GM23338 (cell line): ENCODE results near the gene ATF7IP.

Experiments used
- CREB1 ChIP-seq: fragments of 250-450 bp; sonication (Bioruptor Pico); IDR thresholded peaks from 2 replicates; pipeline ENCODE4 v1.5.0; 2020; ENCODE audit warnings: low read depth, mild to moderate bottlenecking, moderate library complexity
- EZH2 ChIP-seq: fragments of 200-600 bp; sonication (generic); IDR thresholded peaks from one replicate; pipeline ENCODE4 v1.8.0; 2017; ENCODE audit warnings: antibody characterized with exemption, mild to moderate bottlenecking, low read depth; ENCODE audit not compliant: unreplicated experiment
- EZH2phosphoT487 ChIP-seq: fragments of 200-600 bp; sonication (generic); IDR thresholded peaks from one replicate; pipeline ENCODE4 v1.8.1; 2018; ENCODE audit warnings: antibody characterized with exemption; ENCODE audit not compliant: unreplicated experiment
- TF ChIP-seq, protein P1 (sequence below), 2 experiments: fragments of 200-600 bp in 1 of 2; sonication (generic) in 1 of 2; conservative IDR thresholded peaks; 2 replicates each; pipeline versions ENCODE4 v1.5.1 to v1.6.1; 2016 to 2017; ENCODE audit warnings: antibody characterized with exemption in 2 of 2, low read depth in 2 of 2, mild to moderate bottlenecking in 2 of 2, moderate library complexity in 1 of 2
- TF ChIP-seq, protein P2 (sequence below): fragments of 250-450 bp; sonication (Bioruptor Pico); IDR thresholded peaks from 2 replicates; pipeline ENCODE4 v1.5.0; 2020; ENCODE audit warnings: mild to moderate bottlenecking, moderate library complexity

DNA sequence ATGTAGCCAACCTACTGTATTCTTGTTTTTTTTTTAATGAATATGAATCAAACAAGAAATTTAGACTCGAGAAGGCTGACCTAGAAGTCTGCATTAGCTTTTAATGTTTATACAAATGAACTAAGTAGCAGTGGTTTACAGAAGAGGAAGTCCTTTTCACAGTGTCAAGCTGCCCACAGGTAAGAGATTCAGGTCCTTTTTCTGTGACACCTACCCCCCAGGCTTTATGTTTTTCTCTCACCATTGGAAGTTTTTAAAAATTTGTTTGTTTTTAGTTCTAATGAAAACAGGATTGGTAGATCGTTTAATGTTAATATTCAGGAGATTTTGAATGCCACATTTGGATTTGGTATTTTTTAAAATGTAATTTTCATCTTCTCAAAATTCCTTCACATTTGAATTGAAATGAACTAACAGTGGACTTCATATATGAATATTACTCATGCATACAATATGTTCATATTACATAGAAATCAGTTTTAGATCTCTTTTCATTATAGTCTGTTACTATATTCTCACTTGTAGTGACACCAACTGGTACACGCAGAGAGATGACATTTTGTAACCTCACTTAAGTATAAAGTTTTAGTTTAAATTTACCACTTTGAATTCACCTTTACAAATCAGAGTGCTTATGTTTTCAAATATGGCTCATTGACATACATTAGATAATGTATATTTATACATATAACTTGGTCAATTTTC, 29.7 kb downstream of the ATF7IP start:
- TF ChIP-seq, protein P1, sequence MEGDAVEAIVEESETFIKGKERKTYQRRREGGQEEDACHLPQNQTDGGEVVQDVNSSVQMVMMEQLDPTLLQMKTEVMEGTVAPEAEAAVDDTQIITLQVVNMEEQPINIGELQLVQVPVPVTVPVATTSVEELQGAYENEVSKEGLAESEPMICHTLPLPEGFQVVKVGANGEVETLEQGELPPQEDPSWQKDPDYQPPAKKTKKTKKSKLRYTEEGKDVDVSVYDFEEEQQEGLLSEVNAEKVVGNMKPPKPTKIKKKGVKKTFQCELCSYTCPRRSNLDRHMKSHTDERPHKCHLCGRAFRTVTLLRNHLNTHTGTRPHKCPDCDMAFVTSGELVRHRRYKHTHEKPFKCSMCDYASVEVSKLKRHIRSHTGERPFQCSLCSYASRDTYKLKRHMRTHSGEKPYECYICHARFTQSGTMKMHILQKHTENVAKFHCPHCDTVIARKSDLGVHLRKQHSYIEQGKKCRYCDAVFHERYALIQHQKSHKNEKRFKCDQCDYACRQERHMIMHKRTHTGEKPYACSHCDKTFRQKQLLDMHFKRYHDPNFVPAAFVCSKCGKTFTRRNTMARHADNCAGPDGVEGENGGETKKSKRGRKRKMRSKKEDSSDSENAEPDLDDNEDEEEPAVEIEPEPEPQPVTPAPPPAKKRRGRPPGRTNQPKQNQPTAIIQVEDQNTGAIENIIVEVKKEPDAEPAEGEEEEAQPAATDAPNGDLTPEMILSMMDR (conservative IDR thresholded peaks at IDR 0.05; ENCODE audit: low read depth in 2 of 2): no peak
- TF ChIP-seq EZH2 (no peak), EZH2phosphoT487 (no peak), CREB1 (no peak)
- TF ChIP-seq, protein P2, sequence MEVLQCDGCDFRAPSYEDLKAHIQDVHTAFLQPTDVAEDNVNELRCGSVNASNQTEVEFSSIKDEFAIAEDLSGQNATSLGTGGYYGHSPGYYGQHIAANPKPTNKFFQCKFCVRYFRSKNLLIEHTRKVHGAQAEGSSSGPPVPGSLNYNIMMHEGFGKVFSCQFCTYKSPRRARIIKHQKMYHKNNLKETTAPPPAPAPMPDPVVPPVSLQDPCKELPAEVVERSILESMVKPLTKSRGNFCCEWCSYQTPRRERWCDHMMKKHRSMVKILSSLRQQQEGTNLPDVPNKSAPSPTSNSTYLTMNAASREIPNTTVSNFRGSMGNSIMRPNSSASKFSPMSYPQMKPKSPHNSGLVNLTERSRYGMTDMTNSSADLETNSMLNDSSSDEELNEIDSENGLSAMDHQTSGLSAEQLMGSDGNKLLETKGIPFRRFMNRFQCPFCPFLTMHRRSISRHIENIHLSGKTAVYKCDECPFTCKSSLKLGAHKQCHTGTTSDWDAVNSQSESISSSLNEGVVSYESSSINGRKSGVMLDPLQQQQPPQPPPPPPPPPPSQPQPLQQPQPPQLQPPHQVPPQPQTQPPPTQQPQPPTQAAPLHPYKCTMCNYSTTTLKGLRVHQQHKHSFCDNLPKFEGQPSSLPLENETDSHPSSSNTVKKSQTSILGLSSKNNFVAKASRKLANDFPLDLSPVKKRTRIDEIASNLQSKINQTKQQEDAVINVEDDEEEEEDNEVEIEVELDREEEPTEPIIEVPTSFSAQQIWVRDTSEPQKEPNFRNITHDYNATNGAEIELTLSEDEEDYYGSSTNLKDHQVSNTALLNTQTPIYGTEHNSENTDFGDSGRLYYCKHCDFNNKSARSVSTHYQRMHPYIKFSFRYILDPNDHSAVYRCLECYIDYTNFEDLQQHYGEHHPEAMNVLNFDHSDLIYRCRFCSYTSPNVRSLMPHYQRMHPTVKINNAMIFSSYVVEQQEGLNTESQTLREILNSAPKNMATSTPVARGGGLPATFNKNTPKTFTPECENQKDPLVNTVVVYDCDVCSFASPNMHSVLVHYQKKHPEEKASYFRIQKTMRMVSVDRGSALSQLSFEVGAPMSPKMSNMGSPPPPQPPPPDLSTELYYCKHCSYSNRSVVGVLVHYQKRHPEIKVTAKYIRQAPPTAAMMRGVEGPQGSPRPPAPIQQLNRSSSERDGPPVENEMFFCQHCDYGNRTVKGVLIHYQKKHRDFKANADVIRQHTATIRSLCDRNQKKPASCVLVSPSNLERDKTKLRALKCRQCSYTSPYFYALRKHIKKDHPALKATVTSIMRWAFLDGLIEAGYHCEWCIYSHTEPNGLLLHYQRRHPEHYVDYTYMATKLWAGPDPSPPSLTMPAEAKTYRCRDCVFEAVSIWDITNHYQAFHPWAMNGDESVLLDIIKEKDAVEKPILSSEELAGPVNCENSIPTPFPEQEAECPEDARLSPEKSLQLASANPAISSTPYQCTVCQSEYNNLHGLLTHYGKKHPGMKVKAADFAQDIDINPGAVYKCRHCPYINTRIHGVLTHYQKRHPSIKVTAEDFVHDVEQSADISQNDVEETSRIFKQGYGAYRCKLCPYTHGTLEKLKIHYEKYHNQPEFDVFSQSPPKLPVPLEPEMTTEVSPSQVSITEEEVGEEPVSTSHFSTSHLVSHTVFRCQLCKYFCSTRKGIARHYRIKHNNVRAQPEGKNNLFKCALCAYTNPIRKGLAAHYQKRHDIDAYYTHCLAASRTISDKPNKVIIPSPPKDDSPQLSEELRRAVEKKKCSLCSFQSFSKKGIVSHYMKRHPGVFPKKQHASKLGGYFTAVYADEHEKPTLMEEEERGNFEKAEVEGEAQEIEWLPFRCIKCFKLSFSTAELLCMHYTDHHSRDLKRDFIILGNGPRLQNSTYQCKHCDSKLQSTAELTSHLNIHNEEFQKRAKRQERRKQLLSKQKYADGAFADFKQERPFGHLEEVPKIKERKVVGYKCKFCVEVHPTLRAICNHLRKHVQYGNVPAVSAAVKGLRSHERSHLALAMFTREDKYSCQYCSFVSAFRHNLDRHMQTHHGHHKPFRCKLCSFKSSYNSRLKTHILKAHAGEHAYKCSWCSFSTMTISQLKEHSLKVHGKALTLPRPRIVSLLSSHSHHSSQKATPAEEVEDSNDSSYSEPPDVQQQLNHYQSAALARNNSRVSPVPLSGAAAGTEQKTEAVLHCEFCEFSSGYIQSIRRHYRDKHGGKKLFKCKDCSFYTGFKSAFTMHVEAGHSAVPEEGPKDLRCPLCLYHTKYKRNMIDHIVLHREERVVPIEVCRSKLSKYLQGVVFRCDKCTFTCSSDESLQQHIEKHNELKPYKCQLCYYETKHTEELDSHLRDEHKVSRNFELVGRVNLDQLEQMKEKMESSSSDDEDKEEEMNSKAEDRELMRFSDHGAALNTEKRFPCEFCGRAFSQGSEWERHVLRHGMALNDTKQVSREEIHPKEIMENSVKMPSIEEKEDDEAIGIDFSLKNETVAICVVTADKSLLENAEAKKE (CRISPR knock-in tag): no peak
